Endothelial cell of umbilical vein (primary cell): ENCODE results near the gene CADM4. TPM values are rescaled to one million over a fixed set of nuclear protein-coding genes. Genes with fewer than 3 reads are reported as not detected.

Source experiments
- BruUV-seq: library from RNA; stranded (reverse); fragments of 400-500 nt; replicated peaks from 2 replicates; lab custom pipeline; 2021; lab: Mats Ljungman, UMichigan
- CTCF ChIA-PET: fragments of 300-600, 350-600 bp; sonication (Branson Sonifier 250); formaldehyde crosslinking; loops from one replicate; lab custom pipeline; 2021; ENCODE audit warnings: antibody characterized with exemption, inconsistent platforms; lab: Charles Lee
- POLR2A ChIA-PET: fragments of 300-600, 350-600 bp; sonication (Branson Sonifier 250); formaldehyde crosslinking; loops from one replicate; lab custom pipeline; 2021; ENCODE audit warnings: antibody characterized with exemption, inconsistent platforms; lab: Charles Lee
- DNase-seq: peaks from one replicate; pipeline ENCODE4 v3.0.0-alpha.2; 2011; ENCODE audit warnings: low read depth, low spot score
- FAIRE-seq: peaks from 2 replicates; lab custom pipeline; 2011; peaks lifted over from hg19 to GRCh38; lab: Jason Lieb, UNC
- H2AFZ ChIP-seq: 2 replicates; pipeline ENCODE4 v1.6.0; 2012; ENCODE audit warnings: low read depth, low read length, control low read depth, inconsistent platforms
- H3K27ac ChIP-seq: 2 replicates; pipeline ENCODE4 v1.5.1; 2011; ENCODE audit warnings: low read depth, mild to moderate bottlenecking, control low read depth, low read length, moderate library complexity; ENCODE audit not compliant: insufficient read depth
- H3K27me3 ChIP-seq, 2 experiments: 2 replicates each; pipeline versions ENCODE4 v1.6.0 to v1.6.1; 2011; ENCODE audit warnings: low read length in 2 of 2, mixed read lengths in 1 of 2; ENCODE audit not compliant: control insufficient read depth in 2 of 2, insufficient read depth in 2 of 2
- H3K36me3 ChIP-seq, 2 experiments: 2 replicates in 1 of 2; 3 replicates in 1 of 2; pipeline ENCODE4 v1.5.1; 2011; ENCODE audit warnings: low read length in 2 of 2, mild to moderate bottlenecking in 1 of 2, moderate library complexity in 1 of 2; ENCODE audit not compliant: control insufficient read depth in 2 of 2, insufficient read depth in 2 of 2; ENCODE audit errors: extremely low read depth in 1 of 2
- H3K4me1 ChIP-seq: 3 replicates; pipeline ENCODE4 v1.5.1; 2011; ENCODE audit warnings: mild to moderate bottlenecking, low read length; ENCODE audit not compliant: control insufficient read depth, insufficient read depth; ENCODE audit errors: extremely low read depth
- H3K4me2 ChIP-seq: 2 replicates; pipeline ENCODE4 v1.6.1; 2011; ENCODE audit warnings: low read length, control low read depth, mixed read lengths; ENCODE audit not compliant: insufficient read depth
- H3K4me3 ChIP-seq, 3 experiments: fragments of 200-600 bp in 1 of 3; sonication (generic), shearing (Covaris generic) in 1 of 3; replicated peaks in 1 of 3; 2 replicates each; pipeline ENCODE4 v1.5.1; 2011 to 2016; ENCODE audit warnings: control low read depth in 3 of 3, low read length in 3 of 3, mild to moderate bottlenecking in 2 of 3, inconsistent platforms in 1 of 3, low read depth in 1 of 3, moderate library complexity in 1 of 3; ENCODE audit not compliant: insufficient read depth in 1 of 3
- H3K79me2 ChIP-seq: 2 replicates; pipeline ENCODE4 v1.6.0; 2012; ENCODE audit warnings: low read length, inconsistent platforms; ENCODE audit not compliant: control insufficient read depth, insufficient read depth
- H3K9ac ChIP-seq: replicated peaks from 2 replicates; pipeline ENCODE3; 2011; ENCODE audit warnings: low read length, control low read depth; ENCODE audit not compliant: insufficient read depth; ENCODE audit errors: extremely low read depth
- H3K9me1 ChIP-seq: replicated peaks from 3 replicates; pipeline ENCODE4 v1.6.0; 2011; ENCODE audit warnings: mild to moderate bottlenecking, low read length; ENCODE audit not compliant: control insufficient read depth, insufficient read depth; ENCODE audit errors: extremely low read depth
- H3K9me3 ChIP-seq: replicated peaks from 2 replicates; pipeline ENCODE4 v1.5.1; 2012; ENCODE audit warnings: low read length, inconsistent platforms; ENCODE audit not compliant: control insufficient read depth, insufficient read depth
- H4K20me1 ChIP-seq: replicated peaks from 2 replicates; pipeline ENCODE3; 2011; ENCODE audit warnings: mild to moderate bottlenecking, low read length; ENCODE audit not compliant: control insufficient read depth, insufficient read depth; ENCODE audit errors: extremely low read depth
- EZH2 ChIP-seq: IDR thresholded peaks from 2 replicates; pipeline ENCODE4 v1.6.1; 2012; ENCODE audit warnings: borderline replicate concordance, low read depth, mild to moderate bottlenecking, moderate library complexity, low read length, inconsistent platforms; ENCODE audit not compliant: severe bottlenecking
- FOS ChIP-seq: IDR thresholded peaks from 2 replicates; pipeline ENCODE4 v1.6.1; 2011; ENCODE audit warnings: mild to moderate bottlenecking, low read length, moderate library complexity, borderline replicate concordance; ENCODE audit not compliant: insufficient read depth
- GATA2 ChIP-seq: IDR thresholded peaks from 2 replicates; pipeline ENCODE4 v1.7.0; 2011; ENCODE audit warnings: low read depth, mild to moderate bottlenecking, moderate library complexity, mixed read lengths, low read length; ENCODE audit not compliant: insufficient read length, insufficient read depth
- JUN ChIP-seq: IDR thresholded peaks from 2 replicates; pipeline ENCODE4 v1.6.1; 2011; ENCODE audit warnings: borderline replicate concordance, low read depth; ENCODE audit not compliant: insufficient read length, insufficient read depth
- POLR2A ChIP-seq: IDR thresholded peaks from 2 replicates; pipeline ENCODE4 v1.6.1; 2012; ENCODE audit warnings: low read depth, mild to moderate bottlenecking, control low read depth, low read length
- POLR2AphosphoS5 ChIP-seq: IDR thresholded peaks from 2 replicates; pipeline ENCODE4 v1.6.1; 2012; ENCODE audit warnings: low read depth, mild to moderate bottlenecking, control low read depth, low read length, moderate library complexity; ENCODE audit not compliant: insufficient read depth
- dilution Hi-C: fragments of 300-500 bp; cut with MboI; formaldehyde crosslinking; loops from one replicate; pipeline ENCODE4 v1.15.0; 2019; ENCODE audit warnings: low sequenced_read_pairs; ENCODE audit not compliant: extremely low pct_ligation_motif_present
- intact Hi-C: fragments of 100-400 bp; cut with micrococcal nuclease; formaldehyde crosslinking; loops from one replicate; pipeline ENCODE4 v1.10.0; 2022
- polyA plus RNA-seq, 4 experiments: library from polyadenylated mRNA; depleted of rRNA in 3 of 4; stranded (reverse) in 3 of 4; unstranded in 1 of 4; fragments of >200 nt; gene quantifications; 2 replicates each; pipeline versions ENCODE4 v1.2.1 to v1.2.3, GENCODE V29; 2011 to 2012; ENCODE audit warnings: missing spikeins in 1 of 4
- total RNA-seq: library from RNA; stranded (reverse); gene quantifications from 2 replicates; pipeline ENCODE4 v1.2.3, GENCODE V29; 2021
- TF ChIP-seq, protein P1 (sequence below): IDR thresholded peaks from 2 replicates; pipeline ENCODE4 v1.6.1; 2011; ENCODE audit not compliant: insufficient read depth, insufficient read length

The CADM4 gene
- total and polyA plus RNA-seq, 2 donors (not counting 3 experiments of a cell fraction or from before 2014, with no cell fraction given), result 5.0 to 7.5 TPM

DNA sequence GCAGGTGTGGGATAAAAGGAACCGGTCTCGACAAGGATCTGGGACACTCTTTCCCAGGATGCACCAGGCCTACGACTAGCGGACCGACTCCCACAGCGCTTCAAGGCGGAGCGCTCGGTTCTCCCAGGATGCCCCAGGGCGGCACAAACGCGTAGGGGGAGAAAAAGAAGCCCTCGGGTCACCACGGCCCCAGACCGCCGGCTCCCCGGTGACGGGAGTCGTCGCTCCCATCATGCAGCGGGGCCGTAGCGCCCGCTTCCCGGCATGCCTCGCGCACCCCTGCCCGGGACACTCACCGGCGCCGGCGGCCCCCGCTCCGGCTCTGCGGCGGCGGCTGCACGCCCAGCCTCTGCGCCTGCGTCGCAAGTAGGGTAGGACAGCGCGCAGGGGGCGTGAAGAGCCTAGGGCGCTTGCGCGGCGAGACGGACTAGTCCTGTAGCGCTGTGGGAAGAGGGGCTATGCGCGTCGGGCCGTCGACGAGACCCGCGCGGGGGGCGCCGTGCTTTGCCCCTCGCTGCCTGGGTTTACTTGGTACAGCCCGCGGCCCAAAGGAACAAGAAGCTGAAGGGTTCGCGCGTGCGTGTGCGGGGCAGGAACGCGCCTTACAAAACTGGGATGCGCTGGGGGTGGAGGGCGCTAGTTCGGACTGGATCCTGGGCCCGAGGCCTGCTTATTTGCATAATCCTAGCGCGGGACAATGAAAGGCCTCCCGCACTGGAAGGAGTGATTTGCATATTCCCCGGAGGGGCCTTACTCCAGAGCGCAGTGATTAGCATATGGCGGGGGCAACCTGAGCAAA lies 20.2 kb downstream of the CADM4 start, which contains the start of gene ZNF428:
Gene ZNF428, minus strand, starts transcription at position 368 of the 799 bp plus-strand sequence. CDS start 5,325 bp downstream, outside the sequence.
- no peaks in the 10 kb centered on the region for H3K27me3 ChIP-seq
- no peaks in the 10 kb centered on the region for H3K9me3 ChIP-seq
- peak within 1 kb of the TSS; percentile 95 for H3K9ac ChIP-seq
- H3K27ac ChIP-seq, result peak within 1 kb of the TSS; percentile 88
- ChIA-PET POLR2A (no interaction called here), CTCF (no interaction called here)
- no peaks in the 10 kb centered on the region for H3K36me3 ChIP-seq
- DNase-seq, result peak; percentile 95
- dilution Hi-C loops (no loop called here), intact Hi-C loops (loop anchor here (1.0 to 2.0 kb wide), 3 partner anchors 23 to 49 kb away; partner anchors contain the start of genes IRGQ, PINLYP, XRCC1 and ZNF576)
- peak within 1 kb of the TSS; percentile 87 for H3K4me2 ChIP-seq
- peak within 1 kb of the TSS; percentile 31 to 75 (median 47) for H3K4me3 ChIP-seq
- no peaks in the 10 kb centered on the region for H3K9me1 ChIP-seq
- H3K79me2 ChIP-seq, result peaks cover 24% of the 10 kb centered on the region
- FAIRE-seq, result no peak
- no peaks in the 10 kb centered on the region for H4K20me1 ChIP-seq
- no TSS peak for BruUV-seq
- H2AFZ ChIP-seq, result peak within 1 kb of the TSS; percentile 89
- TF ChIP-seq POLR2AphosphoS5 (peak; percentile 81), FOS (no peak), POLR2A (peak; percentile 48)
- H3K4me1 ChIP-seq, result peaks cover 12% of the 10 kb centered on the region

DNA sequence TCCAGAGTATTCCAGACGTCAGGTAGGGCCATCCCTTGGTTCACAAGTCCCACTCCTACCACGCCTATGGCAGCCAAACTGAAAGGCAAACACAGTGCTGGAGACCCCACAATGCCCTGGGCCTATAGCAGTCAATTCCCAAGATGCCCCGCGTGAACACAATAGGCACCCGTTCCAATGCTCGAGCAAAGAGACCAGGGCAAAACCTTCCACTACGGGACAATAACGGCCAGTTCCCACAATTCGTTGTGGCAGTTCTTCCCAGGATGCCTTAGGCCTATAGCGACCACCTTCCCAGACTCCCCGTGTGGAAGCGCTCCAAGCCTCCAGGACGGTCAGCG lies 20.8 kb downstream of the CADM4 start:
- Histone ChIP-seq H3K9me1 (no peaks in the 10 kb centered on the region), H3K27me3 (no peaks in the 10 kb centered on the region), H3K9ac (peak overlapping the region; percentile 95), H2AFZ (peak overlapping the region; percentile 89), H3K9me3 (no peaks in the 10 kb centered on the region), H3K4me1 (peaks cover 12% of the 10 kb centered on the region), H3K36me3 (peaks cover 0 to 2% of the 10 kb centered on the region in 2 experiments), H3K79me2 (peaks cover 24% of the 10 kb centered on the region), H4K20me1 (no peaks in the 10 kb centered on the region), H3K4me2 (peak overlapping the region; percentile 87), H3K4me3 (peak overlapping the region; percentile 31 to 75 (median 47)), H3K27ac (peak overlapping the region; percentile 88)
- FAIRE-seq (peak; percentile 96), DNase-seq (peak; percentile 74)
- intact Hi-C loops (loop anchor here (1.0 to 2.0 kb wide), 3 partner anchors 23 to 50 kb away; partner anchors contain the start of genes IRGQ, PINLYP, XRCC1 and ZNF576), dilution Hi-C loops (no loop called here)
- TSS peak; percentile 82 for BruUV-seq
- TF ChIP-seq POLR2AphosphoS5 (peak; percentile 5), POLR2A (peak; percentile 60), GATA2 (no peak), EZH2 (no peak), JUN (no peak), FOS (no peak)
- TF ChIP-seq, protein P1, sequence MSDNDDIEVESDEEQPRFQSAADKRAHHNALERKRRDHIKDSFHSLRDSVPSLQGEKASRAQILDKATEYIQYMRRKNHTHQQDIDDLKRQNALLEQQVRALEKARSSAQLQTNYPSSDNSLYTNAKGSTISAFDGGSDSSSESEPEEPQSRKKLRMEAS, result no peak
- POLR2A ChIA-PET, result no interaction called here
- CTCF ChIA-PET, result no interaction called here
